Measurements from ENCODE around the gene PTCH2.

PTCH2 gene

GRCh38 chr1:44842862-44843655 is at the start of gene PTCH2:
Gene PTCH2, minus strand, starts transcription at chr1:44843253. Its CDS starts 321 bp downstream, at chr1:44842932.
- in situ Hi-C loops (cut with MboI; ENCODE audit: low sequenced_read_pairs): no loop called here

GRCh38 chr1:44890007-44890406 is 47.0 kb upstream of the PTCH2 start:
- in situ Hi-C loops (cut with MboI; ENCODE audit: low sequenced_read_pairs): no loop called here

- in situ Hi-C loops (cut with MboI; ENCODE audit: low sequenced_read_pairs): no loop called here
Measured at GRCh38 chr1:44885406-44885805, 42.4 kb upstream of the PTCH2 start.

GRCh38 chr1:44884746-44885145 is 41.7 kb upstream of the PTCH2 start:
- in situ Hi-C loops (cut with MboI; ENCODE audit: low sequenced_read_pairs): no loop called here

- in situ Hi-C loops (cut with MboI; ENCODE audit: low sequenced_read_pairs): no loop called here
Measured at GRCh38 chr1:44881011-44881632, 38.1 kb upstream of the PTCH2 start.

- in situ Hi-C loops (cut with MboI; ENCODE audit: low sequenced_read_pairs): no loop called here
Measured at GRCh38 chr1:44874155-44874554, 31.1 kb upstream of the PTCH2 start.

- in situ Hi-C loops (cut with MboI; ENCODE audit: low sequenced_read_pairs): no loop called here
Measured at GRCh38 chr1:44870096-44870495, 27.0 kb upstream of the PTCH2 start.

GRCh38 chr1:44867801-44868200 is 24.7 kb upstream of the PTCH2 start:
- in situ Hi-C loops (cut with MboI; ENCODE audit: low sequenced_read_pairs): no loop called here

- in situ Hi-C loops (cut with MboI; ENCODE audit: low sequenced_read_pairs): no loop called here
Measured at GRCh38 chr1:44862829-44863401, 19.9 kb upstream of the PTCH2 start.

GRCh38 chr1:44860891-44861425 is 17.9 kb upstream of the PTCH2 start:
- in situ Hi-C loops (cut with MboI; ENCODE audit: low sequenced_read_pairs): no loop called here

GRCh38 chr1:44860331-44860730 is 17.3 kb upstream of the PTCH2 start:
- in situ Hi-C loops (cut with MboI; ENCODE audit: low sequenced_read_pairs): no loop called here

GRCh38 chr1:44857446-44857845 is 14.4 kb upstream of the PTCH2 start:
- in situ Hi-C loops (cut with MboI; ENCODE audit: low sequenced_read_pairs): no loop called here

GRCh38 chr1:44855742-44856141 is 12.7 kb upstream of the PTCH2 start:
- in situ Hi-C loops (cut with MboI; ENCODE audit: low sequenced_read_pairs): no loop called here

GRCh38 chr1:44854970-44855369 is 11.9 kb upstream of the PTCH2 start:
- in situ Hi-C loops (cut with MboI; ENCODE audit: low sequenced_read_pairs): no loop called here

- in situ Hi-C loops (cut with MboI; ENCODE audit: low sequenced_read_pairs): no loop called here
Measured at GRCh38 chr1:44853201-44853600, 10.1 kb upstream of the PTCH2 start.

GRCh38 chr1:44851308-44851707 is 8.3 kb upstream of the PTCH2 start:
- in situ Hi-C loops (cut with MboI; ENCODE audit: low sequenced_read_pairs): no loop called here

- in situ Hi-C loops (cut with MboI; ENCODE audit: low sequenced_read_pairs): no loop called here
Measured at GRCh38 chr1:44849575-44850132, 6.6 kb upstream of the PTCH2 start.

- in situ Hi-C loops (cut with MboI; ENCODE audit: low sequenced_read_pairs): no loop called here
Measured at GRCh38 chr1:44848456-44849181, 5.6 kb upstream of the PTCH2 start.

- in situ Hi-C loops (cut with MboI; ENCODE audit: low sequenced_read_pairs): no loop called here
Measured at GRCh38 chr1:44847845-44848244, 4.8 kb upstream of the PTCH2 start.

- in situ Hi-C loops (cut with MboI; ENCODE audit: low sequenced_read_pairs): no loop called here
Measured at GRCh38 chr1:44846985-44847384, 3.9 kb upstream of the PTCH2 start.

GRCh38 chr1:44842486-44842861 is 579 bp downstream of the PTCH2 start:
- in situ Hi-C loops (cut with MboI; ENCODE audit: low sequenced_read_pairs): no loop called here

Measured in hTERT RPE-1 (cell line).